ENCODE measurements around the gene RGCC. TPM values are rescaled to one million over a fixed set of nuclear protein-coding genes. Genes with fewer than 3 reads are reported as not detected.
"Not testable (repeated sequence)": the region's sequence is repeated elsewhere in the genome, so short reads cannot be mapped to it uniquely, and the experiment has no call there.

RGCC gene
- total and polyA plus RNA-seq, 7 experiments from 2014 or later: 45.9 to 402 (median 197) TPM

- Mint-ChIP-seq H3K27ac (peak overlapping the region; percentile 34 to 96 (median 92)), H3K4me3 (peak overlapping the region in 7 of 10 donors; percentile 35 to 71 (median 62)), H3K9me3 (peaks cover 0 to 25% (median 7%) of the 10 kb centered on the region in 11 donors), H3K4me1 (peaks cover 43 to 69% (median 62%) of the 10 kb centered on the region in 7 donors), H3K27me3 (no peaks in the 10 kb centered on the region), H3K36me3 (peaks cover 8 to 36% (median 14%) of the 10 kb centered on the region in 5 donors)
- DNase-seq (no peak), ATAC-seq (no peak)
- CTCF ChIA-PET: interaction anchor here (0.7 to 2.6 kb wide), 4 partner anchors 10 to 86 kb away, joined by 3 to 14 read pairs (median 4); no protein-coding TSS in a partner anchor
- peak overlapping the region; percentile 22 for H3K27ac ChIP-seq (ENCODE audit: low read depth, low read length)
- H3K36me3 ChIP-seq (ENCODE audit: control insufficient read depth in 2 of 3, insufficient read depth in 3 of 3, low read length in 3 of 3): no peaks in the 10 kb centered on the region
- intact Hi-C loops (cut with micrococcal nuclease): loop anchor here in 1 of 2 donors (1.0 to 5.0 kb wide), 6 partner anchors 9 to 151 kb away; no protein-coding TSS in a partner anchor
- H3K4me3 ChIP-seq (ENCODE audit: low read length): no peak overlapping the region
- no peaks in the 10 kb centered on the region for H3K9me3 ChIP-seq (ENCODE audit: control insufficient read depth in 2 of 3, low read length in 3 of 3)
- H3K27me3 ChIP-seq (ENCODE audit: control insufficient read depth in 2 of 2, insufficient read depth in 2 of 2, low read length in 2 of 2): no peaks in the 10 kb centered on the region
- peaks cover 32 to 50% of the 10 kb centered on the region in 2 donors for H3K4me1 ChIP-seq (ENCODE audit: control insufficient read depth in 2 of 2, insufficient read depth in 2 of 2, low read length in 2 of 2)
- POLR2A ChIA-PET: interaction anchor here (0.8 to 4.1 kb wide), 6 partner anchors 10 to 44 kb away, joined by 3 to 22 read pairs (median 4); no protein-coding TSS in a partner anchor
These were observed 44.7 kb downstream of the RGCC start for GRCh38 chr13:41502031-41502430.

GRCh38 chr13:41502673-41503072 is 45.3 kb downstream of the RGCC start:
- DNase-seq (peak in 7 of 9 donors; percentile 34 to 63 (median 56)), ATAC-seq (peak; percentile 72)
- peak overlapping the region; percentile 22 for H3K27ac ChIP-seq (ENCODE audit: low read depth, low read length)
- POLR2A ChIA-PET: interaction anchor here (1.0 to 4.1 kb wide), 5 partner anchors 11 to 43 kb away, joined by 3 to 22 read pairs (median 5); no protein-coding TSS in a partner anchor
- H3K4me1 Mint-ChIP-seq: peaks cover 41 to 63% (median 55%) of the 10 kb centered on the region in 7 donors
- intact Hi-C loops (cut with micrococcal nuclease): loop anchor here in 1 of 2 donors (1.0 to 5.0 kb wide), 6 partner anchors 9 to 150 kb away; no protein-coding TSS in a partner anchor
- CTCF ChIA-PET: interaction anchor here (0.7 to 2.6 kb wide), 4 partner anchors 11 to 44 kb away, joined by 3 to 14 read pairs (median 4); no protein-coding TSS in a partner anchor
- no peaks in the 10 kb centered on the region for H3K36me3 ChIP-seq (ENCODE audit: control insufficient read depth in 2 of 3, insufficient read depth in 3 of 3, low read length in 3 of 3)
- no peaks in the 10 kb centered on the region for H3K9me3 ChIP-seq (ENCODE audit: control insufficient read depth in 2 of 3, low read length in 3 of 3)
- peak overlapping the region in 8 of 10 donors; percentile 35 to 68 (median 51) for H3K4me3 Mint-ChIP-seq
- no peaks in the 10 kb centered on the region for H3K27me3 ChIP-seq (ENCODE audit: control insufficient read depth in 2 of 2, insufficient read depth in 2 of 2, low read length in 2 of 2)
- H3K9me3 Mint-ChIP-seq: peaks cover 0 to 27% (median 7%) of the 10 kb centered on the region in 11 donors
- H3K4me3 ChIP-seq (ENCODE audit: low read length): no peak overlapping the region
- H3K27ac Mint-ChIP-seq: peak overlapping the region; percentile 34 to 96 (median 91)
- peaks cover 8 to 36% (median 18%) of the 10 kb centered on the region in 5 donors for H3K36me3 Mint-ChIP-seq
- peaks cover 32 to 43% of the 10 kb centered on the region in 2 donors for H3K4me1 ChIP-seq (ENCODE audit: control insufficient read depth in 2 of 2, insufficient read depth in 2 of 2, low read length in 2 of 2)
- no peaks in the 10 kb centered on the region for H3K27me3 Mint-ChIP-seq

- ChIA-PET CTCF (interaction anchor here (1.9 to 2.6 kb wide), 2 partner anchors 14 to 44 kb away, joined by 5 to 14 read pairs; no protein-coding TSS in a partner anchor), POLR2A (interaction anchor here (0.6 to 2.0 kb wide), 4 partner anchors 14 to 868 kb away, joined by 3 to 8 read pairs (median 4); no protein-coding TSS in a partner anchor)
- no peak overlapping the region for H3K27ac ChIP-seq (ENCODE audit: low read depth, low read length)
- H3K4me3 ChIP-seq (ENCODE audit: low read length): no peak overlapping the region
- H3K27me3 ChIP-seq (ENCODE audit: control insufficient read depth in 2 of 2, insufficient read depth in 2 of 2, low read length in 2 of 2): no peaks in the 10 kb centered on the region
- ATAC-seq (no peak), DNase-seq (no peak)
- peaks cover 32 to 41% of the 10 kb centered on the region in 2 donors for H3K4me1 ChIP-seq (ENCODE audit: control insufficient read depth in 2 of 2, insufficient read depth in 2 of 2, low read length in 2 of 2)
- Mint-ChIP-seq H3K9me3 (peaks cover 0 to 27% (median 7%) of the 10 kb centered on the region in 11 donors), H3K4me3 (peak overlapping the region in 5 of 10 donors; percentile 9 to 62 (median 49)), H3K27me3 (no peaks in the 10 kb centered on the region), H3K27ac (peak overlapping the region in 8 of 9 donors; percentile 38 to 96 (median 91)), H3K4me1 (peaks cover 39 to 56% (median 48%) of the 10 kb centered on the region in 7 donors), H3K36me3 (peaks cover 6 to 38% (median 18%) of the 10 kb centered on the region in 5 donors)
- no peaks in the 10 kb centered on the region for H3K9me3 ChIP-seq (ENCODE audit: control insufficient read depth in 2 of 3, low read length in 3 of 3)
- H3K36me3 ChIP-seq (ENCODE audit: control insufficient read depth in 2 of 3, insufficient read depth in 3 of 3, low read length in 3 of 3): no peaks in the 10 kb centered on the region
- intact Hi-C loops (cut with micrococcal nuclease): loop anchor here in 1 of 2 donors (2.0 to 5.0 kb wide), 3 partner anchors 39 to 149 kb away; no protein-coding TSS in a partner anchor
These were observed 46.0 kb downstream of the RGCC start for GRCh38 chr13:41503356-41503755.

GRCh38 chr13:41504657-41505056 is 47.3 kb downstream of the RGCC start:
- Mint-ChIP-seq H3K9me3 (peaks cover 0 to 25% (median 7%) of the 10 kb centered on the region in 11 donors), H3K27ac (peak overlapping the region in 3 of 9 donors; percentile 22 to 53 (median 23)), H3K36me3 (peaks cover 5 to 38% (median 18%) of the 10 kb centered on the region in 5 donors), H3K4me1 (peaks cover 30 to 46% (median 39%) of the 10 kb centered on the region in 7 donors)
- H3K27ac ChIP-seq (ENCODE audit: low read depth, low read length); H3K27me3 ChIP-seq (ENCODE audit: control insufficient read depth in 2 of 2, insufficient read depth in 2 of 2, low read length in 2 of 2); H3K36me3 ChIP-seq (ENCODE audit: control insufficient read depth in 2 of 3, insufficient read depth in 3 of 3, low read length in 3 of 3); DNase-seq; H3K4me3 Mint-ChIP-seq; CTCF ChIA-PET; ATAC-seq; H3K4me3 ChIP-seq (ENCODE audit: low read length); H3K9me3 ChIP-seq (ENCODE audit: control insufficient read depth in 2 of 3, low read length in 3 of 3); H3K27me3 Mint-ChIP-seq: not testable (repeated sequence)
- H3K4me1 ChIP-seq (ENCODE audit: control insufficient read depth in 2 of 2, insufficient read depth in 2 of 2, low read length in 2 of 2): peaks cover 32 to 37% of the 10 kb centered on the region in 2 donors
- POLR2A ChIA-PET: interaction anchor here (1.2 to 1.9 kb wide), 2 partner anchors 12 to 17 kb away, joined by 4 to 9 read pairs; no protein-coding TSS in a partner anchor
- intact Hi-C loops (cut with micrococcal nuclease): loop anchor here in 1 of 2 donors (5.0 kb wide), 1 partner anchor 38 kb away; no protein-coding TSS in a partner anchor

GRCh38 chr13:41505209-41505835 is 48.0 kb downstream of the RGCC start:
- Histone ChIP-seq H3K36me3 (ENCODE audit: control insufficient read depth in 2 of 3, insufficient read depth in 3 of 3, low read length in 3 of 3) (no peaks in the 10 kb centered on the region), H3K4me3 (ENCODE audit: low read length) (no peak overlapping the region), H3K27me3 (ENCODE audit: control insufficient read depth in 2 of 2, insufficient read depth in 2 of 2, low read length in 2 of 2) (no peaks in the 10 kb centered on the region), H3K4me1 (ENCODE audit: control insufficient read depth in 2 of 2, insufficient read depth in 2 of 2, low read length in 2 of 2) (peaks cover 28 to 30% of the 10 kb centered on the region in 2 donors), H3K27ac (ENCODE audit: low read depth, low read length) (no peak overlapping the region), H3K9me3 (ENCODE audit: control insufficient read depth in 2 of 3, low read length in 3 of 3) (no peaks in the 10 kb centered on the region)
- H3K4me3 Mint-ChIP-seq: no peak overlapping the region
- H3K36me3 Mint-ChIP-seq: peaks cover 5 to 37% (median 18%) of the 10 kb centered on the region in 5 donors
- ChIA-PET CTCF (interaction anchor here (2.6 kb wide), 1 partner anchor 13 kb away, joined by 8 read pairs; no protein-coding TSS in a partner anchor), POLR2A (interaction anchor here (1.2 to 1.9 kb wide), 2 partner anchors 12 to 17 kb away, joined by 4 to 9 read pairs; no protein-coding TSS in a partner anchor)
- peak overlapping the region in 4 of 9 donors; percentile 11 to 87 (median 50) for H3K27ac Mint-ChIP-seq
- intact Hi-C loops (cut with micrococcal nuclease): no loop called here
- H3K9me3 Mint-ChIP-seq: peaks cover 0 to 22% (median 7%) of the 10 kb centered on the region in 11 donors
- DNase-seq: no peak
- no peaks in the 10 kb centered on the region for H3K27me3 Mint-ChIP-seq
- H3K4me1 Mint-ChIP-seq: peaks cover 24 to 40% (median 32%) of the 10 kb centered on the region in 7 donors
- ATAC-seq: no peak

- no peaks in the 10 kb centered on the region for H3K36me3 ChIP-seq (ENCODE audit: control insufficient read depth in 2 of 3, insufficient read depth in 3 of 3, low read length in 3 of 3)
- ATAC-seq: no peak
- ChIA-PET POLR2A (interaction anchor here (0.6 kb wide), 1 partner anchor 59 kb away, joined by 3 read pairs; no protein-coding TSS in a partner anchor), CTCF (interaction anchor here (0.6 to 2.6 kb wide), 2 partner anchors 14 to 37 kb away, joined by 3 to 8 read pairs; no protein-coding TSS in a partner anchor)
- no peak overlapping the region for H3K27ac ChIP-seq (ENCODE audit: low read depth, low read length)
- H3K27me3 Mint-ChIP-seq: peaks cover 0 to 1% (median 0%) of the 10 kb centered on the region in 5 donors
- DNase-seq: no peak
- H3K4me3 Mint-ChIP-seq: no peak overlapping the region
- H3K4me3 ChIP-seq (ENCODE audit: low read length): no peak overlapping the region
- peaks cover 5 to 37% (median 18%) of the 10 kb centered on the region in 5 donors for H3K36me3 Mint-ChIP-seq
- H3K4me1 ChIP-seq (ENCODE audit: control insufficient read depth in 2 of 2, insufficient read depth in 2 of 2, low read length in 2 of 2): peaks cover 18 to 20% of the 10 kb centered on the region in 2 donors
- no peaks in the 10 kb centered on the region for H3K9me3 ChIP-seq (ENCODE audit: control insufficient read depth in 2 of 3, low read length in 3 of 3)
- intact Hi-C loops (cut with micrococcal nuclease): no loop called here
- peaks cover 0 to 22% (median 7%) of the 10 kb centered on the region in 11 donors for H3K9me3 Mint-ChIP-seq
- no peaks in the 10 kb centered on the region for H3K27me3 ChIP-seq (ENCODE audit: control insufficient read depth in 2 of 2, insufficient read depth in 2 of 2, low read length in 2 of 2)
- H3K27ac Mint-ChIP-seq: no peak overlapping the region
- H3K4me1 Mint-ChIP-seq: peaks cover 14 to 30% (median 22%) of the 10 kb centered on the region in 7 donors
These were observed 49.0 kb downstream of the RGCC start for GRCh38 chr13:41506312-41506711.

Data from naive thymus-derived CD4-positive, alpha-beta T cell (primary cell).